Endodermal cell (in vitro differentiated cells): ENCODE results near the gene CD63. TPM values are rescaled to one million over a fixed set of nuclear protein-coding genes. Genes with fewer than 3 reads are reported as not detected.

Experiments
- DNase-seq: peaks from one replicate; pipeline ENCODE4 v3.0.0-alpha.2; 2017
- H3K27ac ChIP-seq: 2 replicates; pipeline ENCODE4 v1.5.1; 2013; ENCODE audit warnings: mild to moderate bottlenecking, low read depth, low read length, moderate library complexity
- H3K27me3 ChIP-seq: 2 replicates; pipeline ENCODE4 v1.6.1; 2013; ENCODE audit warnings: mild to moderate bottlenecking, low read length, moderate library complexity; ENCODE audit not compliant: insufficient read depth, control insufficient read depth, poor library complexity, severe bottlenecking
- H3K36me3 ChIP-seq: 2 replicates; pipeline ENCODE4 v1.7.0; 2013; ENCODE audit warnings: mild to moderate bottlenecking, low read length, moderate library complexity; ENCODE audit not compliant: control insufficient read depth, insufficient read depth
- H3K4me1 ChIP-seq: one replicate; pipeline ENCODE4 v1.7.0; 2013; ENCODE audit warnings: low read length; ENCODE audit not compliant: control insufficient read depth, insufficient read depth
- H3K4me3 ChIP-seq: 2 replicates; pipeline ENCODE4 v1.5.1; 2013; ENCODE audit warnings: mild to moderate bottlenecking, low read length, moderate library complexity
- H3K9ac ChIP-seq: 2 replicates; pipeline ENCODE4 v1.6.1; 2013; ENCODE audit warnings: mild to moderate bottlenecking, low read length, moderate library complexity; ENCODE audit not compliant: poor library complexity, severe bottlenecking; ENCODE audit errors: extremely low read depth
- H3K9me3 ChIP-seq: 2 replicates; pipeline ENCODE4 v1.6.1; 2013; ENCODE audit warnings: mild to moderate bottlenecking, low read length, moderate library complexity; ENCODE audit not compliant: control insufficient read depth
- H3K27ac Mint-ChIP-seq: 2 replicates; pipeline ENCODE4 v1.8.0; 2020; ENCODE audit warnings: mixed read lengths
- H3K27me3 Mint-ChIP-seq: 2 replicates; pipeline ENCODE4 v1.8.0; 2021; ENCODE audit warnings: mild to moderate bottlenecking, mixed read lengths; ENCODE audit not compliant: insufficient read depth
- H3K36me3 Mint-ChIP-seq: 2 replicates; pipeline ENCODE4 v1.8.0; 2020; ENCODE audit warnings: low read depth, mixed read lengths
- H3K4me1 Mint-ChIP-seq: 2 replicates; pipeline ENCODE4 v1.8.0; 2020; ENCODE audit warnings: mixed read lengths
- H3K4me3 Mint-ChIP-seq: 2 replicates; pipeline ENCODE4 v1.8.0; 2020; ENCODE audit warnings: mild to moderate bottlenecking, moderate library complexity, mixed read lengths
- H3K9me3 Mint-ChIP-seq: 2 replicates; pipeline ENCODE4 v1.8.0; 2020; ENCODE audit warnings: mild to moderate bottlenecking, mixed read lengths
- WGBS, 2 experiments: methylation state at CpG; one replicate each; pipeline versions ENCODE4 v1.1.5 to v1.1.7; 2013; ENCODE audit warnings: missing lambda C conversion rate in 2 of 2, mixed read lengths in 1 of 2; ENCODE audit not compliant: insufficient coverage in 1 of 2, insufficient read length in 1 of 2; 5-methylcytosine and 5-hydroxymethylcytosine counted together
- total RNA-seq, 2 donors: library from RNA; stranded (reverse); fragmentation: NEBNext Ultra II Directional in 1 of 2; extraction: Animal tissue kit (Norgen Biotek cat#: 25700) in 1 of 2; gene quantifications; 2 replicates in 1 of 2; 3 replicates in 1 of 2; pipeline ENCODE4 v1.2.1, GENCODE V29; 2021
- TF ChIP-seq, protein P1 (sequence below): fragments of 200-600 bp; sonication (generic); conservative IDR thresholded peaks from 2 replicates; pipeline ENCODE4 v1.5.0; 2021; ENCODE audit warnings: antibody characterized with exemption, mild to moderate bottlenecking

CD63 gene
- total RNA-seq, 2 donors from 2014 or later = 879 to 1,041 TPM

GRCh38 chr12:55707841-55708694 lies 20.7 kb downstream of the CD63 start, which contains the start of gene ITGA7:
Gene ITGA7, minus strand, starts transcription at chr12:55707904. Its CDS starts 222 bp downstream, at chr12:55707682.
- no peaks in the 10 kb centered on the region for H3K36me3 ChIP-seq
- Mint-ChIP-seq H3K4me3 (peak within 1 kb of the TSS; percentile 86), H3K9me3 (no peaks in the 10 kb centered on the region), H3K36me3 (no peaks in the 10 kb centered on the region), H3K27me3 (peaks cover 65% of the 10 kb centered on the region), H3K27ac (peak within 1 kb of the TSS; percentile 78), H3K4me1 (peaks cover 35% of the 10 kb centered on the region)
- H3K4me1 ChIP-seq = no peaks in the 10 kb centered on the region
- peak within 1 kb of the TSS; percentile 41 for H3K9ac ChIP-seq
- 1 to 2% methylated on average over 5 to 31 of the region's 39 CpGs for WGBS, 2 experiments
- DNase-seq = peak; percentile 100
- peak within 1 kb of the TSS; percentile 85 for H3K4me3 ChIP-seq
- no peak within 1 kb of the TSS for H3K27ac ChIP-seq
- H3K9me3 ChIP-seq = no peaks in the 10 kb centered on the region
- TF ChIP-seq, protein P1, sequence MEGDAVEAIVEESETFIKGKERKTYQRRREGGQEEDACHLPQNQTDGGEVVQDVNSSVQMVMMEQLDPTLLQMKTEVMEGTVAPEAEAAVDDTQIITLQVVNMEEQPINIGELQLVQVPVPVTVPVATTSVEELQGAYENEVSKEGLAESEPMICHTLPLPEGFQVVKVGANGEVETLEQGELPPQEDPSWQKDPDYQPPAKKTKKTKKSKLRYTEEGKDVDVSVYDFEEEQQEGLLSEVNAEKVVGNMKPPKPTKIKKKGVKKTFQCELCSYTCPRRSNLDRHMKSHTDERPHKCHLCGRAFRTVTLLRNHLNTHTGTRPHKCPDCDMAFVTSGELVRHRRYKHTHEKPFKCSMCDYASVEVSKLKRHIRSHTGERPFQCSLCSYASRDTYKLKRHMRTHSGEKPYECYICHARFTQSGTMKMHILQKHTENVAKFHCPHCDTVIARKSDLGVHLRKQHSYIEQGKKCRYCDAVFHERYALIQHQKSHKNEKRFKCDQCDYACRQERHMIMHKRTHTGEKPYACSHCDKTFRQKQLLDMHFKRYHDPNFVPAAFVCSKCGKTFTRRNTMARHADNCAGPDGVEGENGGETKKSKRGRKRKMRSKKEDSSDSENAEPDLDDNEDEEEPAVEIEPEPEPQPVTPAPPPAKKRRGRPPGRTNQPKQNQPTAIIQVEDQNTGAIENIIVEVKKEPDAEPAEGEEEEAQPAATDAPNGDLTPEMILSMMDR = no peak
- peaks cover 47% of the 10 kb centered on the region for H3K27me3 ChIP-seq

DNA sequence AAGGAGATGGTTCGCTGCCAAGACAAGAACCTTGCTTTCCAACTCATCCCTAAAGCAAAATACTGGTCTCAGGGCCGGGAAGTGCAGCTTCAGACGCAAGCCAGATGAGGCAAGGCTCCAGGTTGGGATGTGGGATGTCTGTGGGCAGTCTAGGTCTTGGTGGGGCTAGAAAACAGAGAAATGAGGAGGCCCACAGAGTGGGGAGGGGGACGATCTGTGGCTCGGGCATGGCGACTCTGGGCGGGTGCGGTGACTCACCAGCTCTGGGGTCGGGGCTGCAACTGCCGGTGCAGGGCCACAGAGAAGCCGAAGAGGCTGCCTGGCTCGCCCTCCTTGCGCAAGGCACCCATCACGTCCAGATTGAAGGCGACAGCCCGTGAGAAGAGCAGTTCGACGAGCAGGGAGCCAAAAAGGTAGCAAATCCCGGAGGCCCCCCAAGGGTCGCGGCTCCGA lies 21.6 kb downstream of the CD63 start:
- peaks cover 57% of the 10 kb centered on the region for H3K27me3 Mint-ChIP-seq
- H3K9ac ChIP-seq = peak overlapping the region; percentile 41
- 1% methylated on average over 10 to 22 of the region's 22 CpGs for WGBS, 2 experiments

DNA sequence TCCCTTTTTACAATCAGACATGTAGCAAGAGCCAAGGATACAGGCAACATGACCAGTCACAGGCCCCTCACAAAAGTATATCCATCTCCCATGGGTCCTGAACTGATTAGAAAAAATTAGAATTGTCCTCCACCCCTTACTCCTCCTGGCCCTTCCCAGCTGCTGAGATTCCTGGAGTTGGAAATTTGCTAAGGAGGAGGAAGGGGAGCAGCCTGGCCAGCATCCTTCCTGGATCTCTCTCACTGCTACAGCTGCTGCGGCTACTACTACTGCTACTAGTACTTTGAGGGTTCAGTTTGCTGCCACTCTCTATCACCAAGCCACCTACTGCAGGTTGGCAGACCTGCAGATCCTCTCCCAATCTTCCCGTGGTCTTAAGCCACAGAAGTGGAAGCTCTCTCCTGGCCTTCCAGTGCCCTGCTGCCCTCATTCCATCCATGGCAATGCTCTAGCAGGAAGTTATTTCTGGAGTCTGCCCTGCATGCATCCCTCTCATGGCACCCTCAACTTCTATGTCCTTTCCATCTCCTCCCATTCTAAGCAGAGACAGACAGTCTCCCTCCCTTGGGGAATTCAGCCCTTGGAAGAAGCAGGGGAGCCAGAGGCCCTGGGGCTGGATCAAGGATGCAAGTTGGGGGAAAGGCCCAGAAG lies 22.1 kb downstream of the CD63 start:
- H3K4me3 Mint-ChIP-seq = peak overlapping the region; percentile 86
- WGBS, 2 experiments = 41 to 71% methylated on average over 1 to 2 of the region's 2 CpGs
- Histone ChIP-seq H3K36me3 (no peaks in the 10 kb centered on the region), H3K27ac (no peak overlapping the region), H3K9me3 (no peaks in the 10 kb centered on the region), H3K27me3 (peaks cover 34% of the 10 kb centered on the region), H3K4me1 (no peaks in the 10 kb centered on the region), H3K4me3 (peak overlapping the region; percentile 85), H3K9ac (peak overlapping the region; percentile 41)
- H3K27me3 Mint-ChIP-seq = peaks cover 52% of the 10 kb centered on the region
- H3K9me3 Mint-ChIP-seq = no peaks in the 10 kb centered on the region
- H3K36me3 Mint-ChIP-seq = peaks cover 10% of the 10 kb centered on the region
- peak overlapping the region; percentile 77 for H3K27ac Mint-ChIP-seq
- TF ChIP-seq, protein P1 = no peak
- peak; percentile 63 for DNase-seq
- peaks cover 35% of the 10 kb centered on the region for H3K4me1 Mint-ChIP-seq

More for the DNA sequence above, 21.6 kb downstream of the CD63 start:
- peak overlapping the region; percentile 85 for H3K4me3 ChIP-seq
- H3K9me3 ChIP-seq = no peaks in the 10 kb centered on the region
- H3K27me3 ChIP-seq = peaks cover 39% of the 10 kb centered on the region
- no peaks in the 10 kb centered on the region for H3K9me3 Mint-ChIP-seq
- no peaks in the 10 kb centered on the region for H3K36me3 ChIP-seq
- H3K36me3 Mint-ChIP-seq = peaks cover 7% of the 10 kb centered on the region
- H3K27ac ChIP-seq = no peak overlapping the region
- peaks cover 35% of the 10 kb centered on the region for H3K4me1 Mint-ChIP-seq
- DNase-seq = peak; percentile 87
- TF ChIP-seq, protein P1 = no peak
- peak overlapping the region; percentile 77 for H3K27ac Mint-ChIP-seq
- H3K4me1 ChIP-seq = no peaks in the 10 kb centered on the region
- peak overlapping the region; percentile 86 for H3K4me3 Mint-ChIP-seq
